CD4-positive, alpha-beta memory T cell (primary cell): ENCODE results near the gene MDGA2. TPM values are rescaled to one million over a fixed set of nuclear protein-coding genes. Genes with fewer than 3 reads are reported as not detected.

ENCODE experiments used
- CTCF ChIA-PET: fragments of 350-600 bp; sonication (Branson Sonifier 250); formaldehyde crosslinking; loops from one replicate; lab custom pipeline; 2021; ENCODE audit warnings: inconsistent platforms; ENCODE audit not compliant: partially characterized antibody; lab: Charles Lee
- POLR2A ChIA-PET: fragments of 350-600 bp; sonication (Branson Sonifier 250); formaldehyde crosslinking; loops from one replicate; lab custom pipeline; 2021; ENCODE audit not compliant: partially characterized antibody; lab: Charles Lee
- DNase-seq, 5 donors: peaks; one replicate each; pipeline versions ENCODE4 v3.0.0 to v3.0.0-alpha.2; 2020 to 2022; ENCODE audit warnings: mixed read lengths in 1 of 5
- H3K27ac ChIP-seq: one replicate; pipeline ENCODE4 v1.7.0; 2013; ENCODE audit warnings: low read depth, low read length
- H3K27me3 ChIP-seq: 2 replicates; pipeline ENCODE4 v1.7.0; 2013; ENCODE audit warnings: mild to moderate bottlenecking, low read length, moderate library complexity; ENCODE audit not compliant: insufficient read depth
- H3K36me3 ChIP-seq: 2 replicates; pipeline ENCODE4 v1.7.0; 2013; ENCODE audit warnings: mild to moderate bottlenecking, low read length, moderate library complexity; ENCODE audit not compliant: insufficient read depth
- H3K4me1 ChIP-seq: 2 replicates; pipeline ENCODE4 v1.7.0; 2013; ENCODE audit warnings: mild to moderate bottlenecking, low read length, moderate library complexity; ENCODE audit not compliant: insufficient read depth
- H3K4me3 ChIP-seq, 2 donors: one replicate each; pipeline ENCODE4 v1.7.0; 2013; ENCODE audit warnings: low read length in 2 of 2, mild to moderate bottlenecking in 1 of 2
- H3K9me3 ChIP-seq, 2 donors: one replicate each; pipeline ENCODE4 v1.7.0; 2013; ENCODE audit warnings: low read length in 2 of 2, control low read depth in 1 of 2; ENCODE audit not compliant: control insufficient read depth in 1 of 2
- H3K27ac Mint-ChIP-seq, 7 donors: one replicate each; pipeline ENCODE4 v1.8.0; 2020 to 2021; ENCODE audit warnings: mixed read lengths in 7 of 7, mild to moderate bottlenecking in 6 of 7, inconsistent platforms in 3 of 7, moderate library complexity in 3 of 7
- H3K27me3 Mint-ChIP-seq, 2 donors: one replicate each; pipeline ENCODE4 v1.8.0; 2020 to 2021; ENCODE audit warnings: mixed read lengths in 2 of 2
- H3K36me3 Mint-ChIP-seq, 2 donors: one replicate each; pipeline ENCODE4 v1.8.0; 2020 to 2021; ENCODE audit warnings: mixed read lengths in 2 of 2, inconsistent platforms in 1 of 2, mild to moderate bottlenecking in 1 of 2
- H3K4me1 Mint-ChIP-seq, 4 donors: one replicate each; pipeline ENCODE4 v1.8.0; 2020 to 2021; ENCODE audit warnings: mixed read lengths in 4 of 4, mild to moderate bottlenecking in 1 of 4
- H3K4me3 Mint-ChIP-seq, 8 donors: one replicate each; pipeline ENCODE4 v1.8.0; 2020 to 2021; ENCODE audit warnings: mixed read lengths in 8 of 8, mild to moderate bottlenecking in 7 of 8, moderate library complexity in 6 of 8, inconsistent platforms in 3 of 8
- H3K9me3 Mint-ChIP-seq, 8 donors: one replicate each; pipeline ENCODE4 v1.8.0; 2020 to 2021; ENCODE audit warnings: mixed read lengths in 8 of 8, mild to moderate bottlenecking in 5 of 8, inconsistent platforms in 3 of 8, moderate library complexity in 1 of 8
- intact Hi-C: fragments of 100-400 bp; cut with micrococcal nuclease; formaldehyde crosslinking; loops from one replicate; pipeline ENCODE4 v1.15.1; 2023
- polyA plus RNA-seq, 2 donors: library from polyadenylated mRNA; unstranded; fragments of 300-500 nt; fragmentation: Illumina TruSeq; gene quantifications; one replicate each; pipeline ENCODE4 v1.2.3, GENCODE V29; 2021
- total RNA-seq, 2 experiments: library from RNA; stranded (reverse); gene quantifications; one replicate each; pipeline ENCODE4 v1.2.3, GENCODE V29; 2021

MDGA2 gene
- total and polyA plus RNA-seq, 4 experiments from 2014 or later: not detected

GRCh38 chr14:47567273-47567672, 108.1 kb downstream of the MDGA2 start:
- Histone ChIP-seq H3K27me3 (no peaks in the 10 kb centered on the region), H3K36me3 (no peaks in the 10 kb centered on the region), H3K9me3 (peaks cover 0 to 3% of the 10 kb centered on the region in 2 donors), H3K4me3 (no peak overlapping the region), H3K27ac (no peak overlapping the region), H3K4me1 (no peaks in the 10 kb centered on the region)
- ChIA-PET CTCF (no interaction called here), POLR2A (no interaction called here)
- Mint-ChIP-seq H3K27me3 (no peaks in the 10 kb centered on the region), H3K4me3 (no peak overlapping the region), H3K36me3 (no peaks in the 10 kb centered on the region), H3K27ac (no peak overlapping the region), H3K9me3 (peaks cover 0 to 37% (median 19%) of the 10 kb centered on the region in 8 donors), H3K4me1 (no peaks in the 10 kb centered on the region)
- no peak for DNase-seq
- intact Hi-C loops: no loop called here

DNA sequence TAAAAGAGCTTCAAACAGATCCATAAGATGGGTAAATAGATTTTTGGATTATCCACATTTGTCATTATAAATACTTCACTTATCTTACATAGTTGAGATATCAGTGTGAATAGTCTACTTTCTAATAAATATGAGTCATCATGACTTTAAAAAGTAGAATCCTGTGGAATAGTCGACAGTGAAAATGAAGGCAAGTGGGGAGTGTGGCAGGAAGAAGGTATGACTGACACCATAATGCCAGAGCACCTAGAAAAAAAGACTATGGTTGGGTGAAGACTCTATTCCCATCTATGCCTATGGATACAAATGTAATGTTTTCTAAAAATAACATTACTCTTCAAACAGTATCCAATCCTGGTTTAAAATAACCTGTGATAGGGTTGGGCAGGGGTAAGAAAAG, 117.5 kb downstream of the MDGA2 start:
- Mint-ChIP-seq H3K27me3 (no peaks in the 10 kb centered on the region), H3K4me3 (no peak overlapping the region), H3K36me3 (no peaks in the 10 kb centered on the region), H3K4me1 (no peaks in the 10 kb centered on the region), H3K27ac (no peak overlapping the region), H3K9me3 (peaks cover 0 to 15% (median 5%) of the 10 kb centered on the region in 8 donors)
- POLR2A ChIA-PET: no interaction called here
- peaks cover 0 to 3% of the 10 kb centered on the region in 2 donors for H3K9me3 ChIP-seq
- no peaks in the 10 kb centered on the region for H3K36me3 ChIP-seq
- no peaks in the 10 kb centered on the region for H3K4me1 ChIP-seq
- no peak for DNase-seq
- intact Hi-C loops: no loop called here
- CTCF ChIA-PET: no interaction called here
- H3K27ac ChIP-seq: no peak overlapping the region
- H3K4me3 ChIP-seq: no peak overlapping the region
- no peaks in the 10 kb centered on the region for H3K27me3 ChIP-seq

GRCh38 chr14:47555333-47555732, 120.1 kb downstream of the MDGA2 start:
- Mint-ChIP-seq H3K4me1 (no peaks in the 10 kb centered on the region), H3K4me3 (no peak overlapping the region), H3K27me3 (no peaks in the 10 kb centered on the region), H3K27ac (no peak overlapping the region), H3K9me3 (peaks cover 0 to 7% (median 1%) of the 10 kb centered on the region in 8 donors), H3K36me3 (no peaks in the 10 kb centered on the region)
- no peaks in the 10 kb centered on the region for H3K4me1 ChIP-seq
- no peaks in the 10 kb centered on the region for H3K27me3 ChIP-seq
- no peak overlapping the region for H3K4me3 ChIP-seq
- ChIA-PET CTCF (no interaction called here), POLR2A (no interaction called here)
- intact Hi-C loops: no loop called here
- no peak overlapping the region for H3K27ac ChIP-seq
- DNase-seq: no peak
- H3K9me3 ChIP-seq: peaks cover 0 to 3% of the 10 kb centered on the region in 2 donors
- no peaks in the 10 kb centered on the region for H3K36me3 ChIP-seq

- ChIA-PET CTCF (no interaction called here), POLR2A (no interaction called here)
- peaks cover 0 to 8% (median 0%) of the 10 kb centered on the region in 8 donors for H3K9me3 Mint-ChIP-seq
- intact Hi-C loops: no loop called here
- H3K4me3 Mint-ChIP-seq: no peak overlapping the region
- Histone ChIP-seq H3K9me3 (peaks cover 0 to 3% of the 10 kb centered on the region in 2 donors), H3K27ac (no peak overlapping the region), H3K4me1 (no peaks in the 10 kb centered on the region), H3K4me3 (no peak overlapping the region), H3K36me3 (no peaks in the 10 kb centered on the region), H3K27me3 (no peaks in the 10 kb centered on the region)
- DNase-seq: no peak
- H3K27ac Mint-ChIP-seq: no peak overlapping the region
- H3K27me3 Mint-ChIP-seq: no peaks in the 10 kb centered on the region
- H3K36me3 Mint-ChIP-seq: no peaks in the 10 kb centered on the region
- no peaks in the 10 kb centered on the region for H3K4me1 Mint-ChIP-seq
Observed at GRCh38 chr14:47549886-47550285, 125.5 kb downstream of the MDGA2 start.

DNA sequence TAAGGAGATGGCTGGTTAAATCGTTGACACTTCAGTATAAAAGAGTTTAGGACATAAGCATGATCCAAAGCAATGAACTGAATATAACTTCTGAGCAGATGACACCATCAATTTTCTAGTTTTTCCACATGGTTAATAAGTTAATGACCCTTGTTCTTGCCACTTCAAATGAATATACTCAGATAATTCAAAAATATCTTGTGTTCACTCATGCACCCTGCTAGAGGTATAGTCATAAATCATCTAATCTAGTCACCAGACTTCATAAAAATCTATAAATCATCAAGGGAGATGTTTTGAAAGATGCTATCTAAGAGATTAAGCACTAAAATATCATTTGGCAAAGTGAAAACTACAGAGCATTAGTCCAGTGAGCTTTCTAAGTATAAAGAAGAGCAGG, 131.9 kb downstream of the MDGA2 start:
- Mint-ChIP-seq H3K4me3 (no peak overlapping the region), H3K9me3 (peaks cover 0 to 13% (median 4%) of the 10 kb centered on the region in 8 donors), H3K36me3 (no peaks in the 10 kb centered on the region), H3K27me3 (no peaks in the 10 kb centered on the region), H3K4me1 (no peaks in the 10 kb centered on the region), H3K27ac (no peak overlapping the region)
- H3K36me3 ChIP-seq: no peaks in the 10 kb centered on the region
- H3K4me3 ChIP-seq: no peak overlapping the region
- no peaks in the 10 kb centered on the region for H3K4me1 ChIP-seq
- ChIA-PET POLR2A (no interaction called here), CTCF (no interaction called here)
- no peaks in the 10 kb centered on the region for H3K9me3 ChIP-seq
- intact Hi-C loops: no loop called here
- no peaks in the 10 kb centered on the region for H3K27me3 ChIP-seq
- H3K27ac ChIP-seq: no peak overlapping the region
- DNase-seq: no peak

DNA sequence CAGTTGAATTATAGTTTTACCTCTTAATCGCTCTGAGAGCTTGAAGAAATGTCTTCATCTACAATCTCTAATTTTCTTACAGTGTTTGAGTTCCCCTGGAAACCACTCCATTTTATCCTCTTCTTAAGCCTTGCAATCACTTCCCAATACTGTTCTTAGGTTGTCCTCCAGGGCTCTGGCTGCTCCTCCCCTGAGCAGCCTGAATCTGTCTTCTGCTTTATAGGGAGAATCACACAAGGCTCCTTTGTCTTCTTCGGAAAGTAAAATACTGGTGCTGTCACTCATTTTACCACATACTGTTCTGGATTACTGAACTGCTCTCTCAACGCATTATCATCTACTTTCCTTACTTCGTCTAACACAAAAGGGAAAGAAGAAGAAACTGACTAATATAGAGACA, 133.7 kb downstream of the MDGA2 start:
- Mint-ChIP-seq H3K36me3 (no peaks in the 10 kb centered on the region), H3K9me3 (peaks cover 0 to 13% (median 3%) of the 10 kb centered on the region in 8 donors), H3K27me3 (no peaks in the 10 kb centered on the region), H3K27ac (no peak overlapping the region), H3K4me3 (no peak overlapping the region), H3K4me1 (no peaks in the 10 kb centered on the region)
- Histone ChIP-seq H3K4me1 (no peaks in the 10 kb centered on the region), H3K27me3 (no peaks in the 10 kb centered on the region), H3K4me3 (no peak overlapping the region), H3K9me3 (no peaks in the 10 kb centered on the region), H3K36me3 (no peaks in the 10 kb centered on the region), H3K27ac (no peak overlapping the region)
- intact Hi-C loops: no loop called here
- no peak for DNase-seq
- CTCF ChIA-PET: no interaction called here
- POLR2A ChIA-PET: no interaction called here

GRCh38 chr14:47539031-47539461, 136.4 kb downstream of the MDGA2 start:
- Histone ChIP-seq H3K27me3 (no peaks in the 10 kb centered on the region), H3K4me3 (no peak overlapping the region), H3K27ac (no peak overlapping the region), H3K9me3 (no peaks in the 10 kb centered on the region), H3K36me3 (no peaks in the 10 kb centered on the region), H3K4me1 (no peaks in the 10 kb centered on the region)
- H3K27ac Mint-ChIP-seq: no peak overlapping the region
- intact Hi-C loops: no loop called here
- no peaks in the 10 kb centered on the region for H3K36me3 Mint-ChIP-seq
- H3K27me3 Mint-ChIP-seq: no peaks in the 10 kb centered on the region
- no peak overlapping the region for H3K4me3 Mint-ChIP-seq
- DNase-seq: no peak
- H3K9me3 Mint-ChIP-seq: peaks cover 0 to 16% (median 5%) of the 10 kb centered on the region in 8 donors
- CTCF ChIA-PET: no interaction called here
- POLR2A ChIA-PET: no interaction called here
- H3K4me1 Mint-ChIP-seq: no peaks in the 10 kb centered on the region

DNA sequence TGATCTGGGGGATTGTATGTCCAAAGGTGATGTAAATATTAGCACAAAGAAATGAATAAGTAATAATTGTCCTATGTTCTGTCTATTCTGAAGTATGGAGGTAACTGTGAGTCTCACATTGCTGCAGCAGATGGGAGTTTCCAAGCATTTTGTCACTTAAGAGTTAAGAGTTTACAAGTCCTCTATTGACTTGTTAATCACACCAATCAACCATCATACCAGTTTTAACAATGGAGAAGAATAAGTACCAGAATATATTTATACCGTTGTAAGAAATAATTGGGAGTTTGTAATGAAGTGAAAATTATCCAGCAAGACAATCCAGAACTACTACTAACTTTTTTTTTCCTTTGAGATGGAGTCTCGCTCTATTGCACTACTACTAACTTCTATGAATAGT, 139.1 kb downstream of the MDGA2 start:
- ChIA-PET CTCF (no interaction called here), POLR2A (no interaction called here)
- H3K4me1 Mint-ChIP-seq: no peaks in the 10 kb centered on the region
- Histone ChIP-seq H3K9me3 (no peaks in the 10 kb centered on the region), H3K27ac (no peak overlapping the region), H3K27me3 (no peaks in the 10 kb centered on the region), H3K4me3 (no peak overlapping the region), H3K36me3 (no peaks in the 10 kb centered on the region), H3K4me1 (no peaks in the 10 kb centered on the region)
- no peaks in the 10 kb centered on the region for H3K36me3 Mint-ChIP-seq
- no peak overlapping the region for H3K4me3 Mint-ChIP-seq
- intact Hi-C loops: no loop called here
- H3K27ac Mint-ChIP-seq: no peak overlapping the region
- no peaks in the 10 kb centered on the region for H3K27me3 Mint-ChIP-seq
- H3K9me3 Mint-ChIP-seq: peaks cover 2 to 11% (median 6%) of the 10 kb centered on the region in 8 donors
- DNase-seq: no peak
